ENCODE measurements around the gene GEMIN5.

Gene GEMIN5

DNA sequence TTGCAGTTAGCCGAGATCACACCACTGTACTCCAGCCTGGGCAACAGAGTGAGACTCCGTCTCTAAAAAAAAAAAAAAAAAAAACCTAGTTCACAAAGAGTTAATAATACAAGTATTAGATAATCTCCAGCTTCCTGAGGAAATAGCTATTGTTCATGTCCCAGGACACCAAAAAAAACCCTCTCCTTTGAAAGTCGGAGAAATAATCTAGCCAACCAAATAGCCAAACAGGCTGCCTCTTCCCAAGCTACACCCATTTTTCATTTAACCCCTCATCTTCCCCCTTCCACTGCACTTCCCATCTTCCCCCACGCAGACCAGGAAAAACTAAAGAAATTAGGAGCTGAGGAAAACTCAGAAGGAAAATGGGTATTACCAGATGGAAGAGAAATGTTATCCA, 56.0 kb downstream of the GEMIN5 start:
- no peak for DNase-seq

- no peak for DNase-seq
These were observed 59.2 kb downstream of the GEMIN5 start for GRCh38 chr5:154878642-154879335.

DNA sequence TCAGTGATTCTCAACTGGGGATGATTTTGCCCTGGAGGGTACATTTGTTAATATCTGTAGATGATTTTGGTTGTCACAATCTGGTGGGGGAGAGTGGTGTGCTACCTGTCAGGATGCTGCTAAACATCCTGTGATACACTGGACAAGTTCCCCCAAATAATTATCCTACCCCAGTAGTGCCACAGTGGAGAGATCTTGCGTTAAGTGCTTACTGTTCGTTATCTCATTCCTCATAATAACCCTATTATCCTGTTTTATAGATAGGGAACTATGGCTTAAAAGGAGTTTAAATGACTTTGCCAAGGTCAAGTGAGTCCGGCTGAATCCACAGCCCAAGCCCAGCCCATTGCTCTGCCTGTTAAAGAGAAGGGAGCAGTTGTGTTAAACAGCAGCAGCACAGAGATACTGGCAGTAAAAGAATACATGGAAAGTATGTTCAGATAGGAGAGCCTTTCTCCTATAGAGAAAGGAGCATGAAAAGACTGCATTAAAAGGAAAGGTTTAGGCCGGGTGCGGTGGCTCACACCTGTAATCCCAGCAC, 64.2 kb downstream of the GEMIN5 start:
- no peak for DNase-seq

GRCh38 chr5:154871734-154872133, 66.3 kb downstream of the GEMIN5 start:
- DNase-seq: no peak

- DNase-seq: no peak
These were observed 69.3 kb downstream of the GEMIN5 start for GRCh38 chr5:154868702-154869101.

GRCh38 chr5:154866841-154867240, 71.2 kb downstream of the GEMIN5 start:
- DNase-seq: no peak

DNA sequence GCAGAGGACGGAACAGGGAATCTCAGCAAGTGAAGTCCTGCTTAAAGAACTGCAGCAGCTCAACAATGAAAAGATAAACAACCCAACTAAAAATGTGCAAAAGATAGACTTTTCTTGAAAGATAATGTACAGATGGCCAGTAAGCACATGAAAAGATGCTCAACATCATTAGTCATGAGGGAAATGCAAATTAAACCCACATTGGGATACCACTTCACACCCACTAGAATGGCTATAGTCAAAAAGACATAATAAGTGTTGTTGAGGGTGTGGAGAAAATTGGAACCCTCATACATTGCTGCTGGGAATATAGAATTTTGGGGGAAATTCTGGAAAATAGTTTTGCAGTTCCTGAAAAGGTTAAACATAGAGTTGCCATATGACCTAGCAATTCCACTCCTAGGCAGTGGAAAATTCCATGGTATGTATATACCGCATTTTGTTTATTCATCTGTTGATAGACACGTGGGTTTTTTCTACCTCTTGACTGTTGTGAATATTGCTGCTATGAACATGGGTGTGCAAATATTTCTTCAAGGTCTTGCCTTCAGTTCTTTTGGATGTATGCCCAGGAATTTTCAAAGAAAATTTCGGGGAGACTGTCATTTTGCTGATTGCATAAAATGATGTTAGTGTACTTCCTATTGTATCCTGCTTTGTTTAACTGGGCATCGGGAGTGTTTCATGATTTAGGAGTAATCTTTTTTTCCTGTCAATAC, 72.4 kb downstream of the GEMIN5 start:
- no peak for DNase-seq

DNA sequence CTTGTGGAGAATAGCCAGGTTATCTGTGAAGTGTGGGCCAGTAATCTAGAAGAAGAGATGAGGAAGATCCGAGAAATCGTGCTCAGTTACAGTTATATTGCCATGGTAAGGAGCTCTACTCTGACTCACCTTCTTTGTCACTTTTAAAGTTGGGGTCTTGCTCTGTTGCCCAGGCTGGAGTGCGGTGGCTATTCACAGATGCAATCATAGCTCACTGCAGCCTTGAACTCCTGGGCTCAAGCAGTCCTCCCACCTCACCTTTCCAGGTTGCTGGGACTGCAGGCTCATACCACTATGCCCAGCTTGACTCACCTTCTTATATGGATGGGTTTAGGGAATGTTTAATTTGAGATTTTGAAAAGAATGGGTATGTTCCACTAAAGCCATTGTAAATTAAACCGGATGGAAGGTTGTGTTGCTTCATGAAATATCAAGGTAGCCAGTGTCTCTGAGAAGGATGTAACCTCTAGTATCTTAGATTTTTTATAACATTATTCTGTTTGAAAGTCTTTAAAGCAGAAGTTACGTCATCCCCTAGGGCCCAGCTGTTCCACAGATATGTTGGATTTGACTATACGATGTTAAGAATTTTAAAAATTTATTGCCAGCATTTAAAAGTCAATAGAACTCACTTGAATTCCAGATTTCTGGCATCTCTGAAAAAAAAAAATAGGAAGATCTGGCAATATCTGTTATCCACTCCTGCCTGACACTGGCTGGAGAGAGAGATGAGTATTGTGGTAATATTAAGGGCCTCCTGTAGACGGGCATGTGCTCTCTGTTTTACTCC, 74.5 kb downstream of the GEMIN5 start:
- DNase-seq: no peak

DNA sequence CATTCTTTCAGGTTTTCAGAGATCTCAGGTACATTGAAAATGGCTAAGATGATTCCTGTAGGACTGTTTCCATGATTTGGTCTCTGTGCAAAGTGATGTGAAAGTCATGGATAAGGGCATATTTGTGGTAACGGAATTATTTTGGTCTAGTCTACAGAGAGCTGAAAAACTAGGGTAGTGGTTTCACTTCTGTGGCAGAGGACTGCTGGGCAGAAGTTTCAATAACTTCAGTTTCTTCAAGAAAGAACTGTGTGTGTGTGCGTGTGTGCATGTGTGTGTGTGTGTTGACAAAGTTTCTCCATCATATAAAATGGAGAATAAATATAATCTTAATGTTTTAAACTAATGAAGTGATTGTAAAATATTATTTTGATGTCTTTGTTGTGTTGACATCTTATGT, 75.2 kb downstream of the GEMIN5 start:
- DNase-seq: no peak

DNA sequence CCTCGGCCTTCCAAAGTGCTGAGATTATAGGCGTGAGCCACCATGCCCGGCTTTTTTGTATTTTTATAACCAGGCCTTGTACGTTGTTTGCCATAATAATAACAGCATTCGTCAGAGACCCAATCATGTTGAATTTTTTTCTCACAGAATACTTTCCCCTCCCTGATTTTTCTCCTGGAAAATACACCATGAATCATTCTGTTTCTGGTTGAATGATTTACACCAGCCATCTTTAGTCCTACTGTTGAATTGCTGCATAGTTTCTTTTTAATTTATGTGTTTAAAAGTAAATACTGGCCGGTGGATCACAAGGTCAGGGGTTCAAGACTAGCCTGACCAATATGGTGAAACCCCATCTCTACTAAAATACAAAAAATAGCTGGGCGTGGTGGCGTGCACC, 76.1 kb downstream of the GEMIN5 start:
- no peak for DNase-seq

GRCh38 chr5:154860765-154861164, 77.2 kb downstream of the GEMIN5 start:
- no peak for DNase-seq

DNA sequence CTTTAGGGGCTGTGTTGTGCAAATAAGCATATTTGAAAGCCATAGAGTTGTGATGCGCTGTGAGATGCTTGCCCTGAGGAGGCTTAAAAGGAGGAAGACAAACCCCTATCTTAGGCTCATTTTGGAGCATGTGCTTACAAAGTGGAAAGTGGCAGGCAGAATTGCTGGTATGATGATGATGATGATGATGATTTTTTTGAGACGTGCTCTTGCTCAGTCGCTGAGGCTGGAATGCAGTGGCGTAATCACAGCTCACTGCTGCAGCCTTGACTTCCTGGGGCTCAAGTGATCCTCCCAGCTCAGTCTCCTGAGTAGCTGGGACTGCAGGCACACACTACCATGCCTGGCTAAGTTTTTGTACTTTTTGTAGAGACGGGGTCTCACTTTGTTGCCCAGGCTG, 77.9 kb downstream of the GEMIN5 start:
- no peak for DNase-seq

DNA sequence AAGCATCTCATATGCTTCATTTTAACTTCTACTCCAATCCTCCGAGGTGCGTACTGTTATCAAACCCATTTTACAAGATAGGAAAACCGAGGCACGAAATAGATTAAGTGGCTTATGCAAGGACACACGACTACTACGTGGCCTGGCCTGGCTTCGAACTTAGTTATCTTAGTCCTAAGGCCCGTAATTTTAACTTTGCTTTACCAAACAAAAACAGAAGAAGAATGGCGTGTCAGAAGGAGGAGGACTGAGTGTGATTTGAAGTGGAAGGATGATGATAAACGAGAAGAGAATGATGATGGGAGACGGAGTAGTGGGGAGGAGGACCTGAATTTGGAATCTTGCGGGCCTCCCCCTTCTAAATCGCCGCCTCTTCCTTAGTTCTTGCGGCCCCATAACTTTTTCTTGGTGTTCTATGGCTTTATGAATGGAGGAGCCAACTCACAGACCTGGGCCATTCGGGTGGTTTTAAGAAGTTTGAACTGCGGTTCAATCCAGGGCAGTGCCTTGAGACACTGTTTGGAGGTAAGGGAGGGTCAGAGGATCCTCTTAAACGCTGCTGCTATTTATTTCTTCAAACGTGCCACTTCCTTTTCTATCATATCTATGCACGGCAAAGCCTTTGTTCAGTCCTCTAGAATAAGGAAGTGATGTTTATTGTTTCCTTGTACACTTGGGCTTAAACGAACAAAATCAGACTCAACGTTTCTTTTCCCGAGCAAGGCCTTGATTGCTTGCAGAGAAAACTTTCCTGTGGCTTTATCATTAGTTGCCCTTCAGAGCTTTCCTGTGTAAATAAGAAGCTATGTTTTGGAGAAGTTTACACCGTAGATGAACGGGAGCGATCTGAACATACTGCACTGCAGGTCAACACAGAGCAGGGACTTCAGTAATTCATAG, 78.8 kb downstream of the GEMIN5 start:
- peak in 1 of 2 donors; percentile 4 for DNase-seq

DNA sequence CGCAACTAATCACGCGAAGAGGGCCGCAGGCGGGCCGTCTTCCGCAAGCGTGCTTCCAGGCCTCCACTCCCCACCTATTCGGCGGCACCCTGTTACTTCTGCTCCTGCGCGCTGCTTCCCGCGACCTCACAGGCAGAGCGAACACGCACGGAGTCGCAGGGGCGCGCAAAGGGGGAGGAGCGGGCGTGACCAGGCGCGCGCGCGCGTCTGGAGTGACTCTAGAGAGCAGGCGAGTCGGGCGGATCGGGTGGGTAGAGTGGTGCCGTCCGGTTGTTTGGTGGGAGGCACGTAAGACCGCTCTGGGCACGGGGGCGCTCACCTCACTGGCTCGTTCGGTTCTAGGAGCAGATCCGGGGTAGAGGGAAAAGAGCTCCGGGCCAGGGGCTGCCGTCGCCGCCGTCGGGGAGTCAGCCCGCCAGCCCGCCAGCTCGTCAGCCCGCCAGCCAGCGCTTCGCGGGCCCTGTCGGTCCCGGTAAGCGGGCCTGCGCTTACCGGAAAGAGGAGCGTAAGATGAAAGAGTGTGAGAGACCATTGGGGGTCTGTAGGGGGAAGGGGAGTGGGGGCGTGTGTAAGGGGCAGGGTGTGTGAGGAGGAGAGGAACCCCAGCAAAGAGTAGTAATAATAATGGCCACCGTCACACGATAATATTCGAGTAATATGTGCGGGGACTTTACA, 79.6 kb downstream of the GEMIN5 start, which contains the start of gene CNOT8:
CNOT8 (plus strand) TSS at position 331 of the 675 bp plus-strand sequence. CDS start 4,652 bp downstream, outside the sequence.
- peak; percentile 97 for DNase-seq

DNA sequence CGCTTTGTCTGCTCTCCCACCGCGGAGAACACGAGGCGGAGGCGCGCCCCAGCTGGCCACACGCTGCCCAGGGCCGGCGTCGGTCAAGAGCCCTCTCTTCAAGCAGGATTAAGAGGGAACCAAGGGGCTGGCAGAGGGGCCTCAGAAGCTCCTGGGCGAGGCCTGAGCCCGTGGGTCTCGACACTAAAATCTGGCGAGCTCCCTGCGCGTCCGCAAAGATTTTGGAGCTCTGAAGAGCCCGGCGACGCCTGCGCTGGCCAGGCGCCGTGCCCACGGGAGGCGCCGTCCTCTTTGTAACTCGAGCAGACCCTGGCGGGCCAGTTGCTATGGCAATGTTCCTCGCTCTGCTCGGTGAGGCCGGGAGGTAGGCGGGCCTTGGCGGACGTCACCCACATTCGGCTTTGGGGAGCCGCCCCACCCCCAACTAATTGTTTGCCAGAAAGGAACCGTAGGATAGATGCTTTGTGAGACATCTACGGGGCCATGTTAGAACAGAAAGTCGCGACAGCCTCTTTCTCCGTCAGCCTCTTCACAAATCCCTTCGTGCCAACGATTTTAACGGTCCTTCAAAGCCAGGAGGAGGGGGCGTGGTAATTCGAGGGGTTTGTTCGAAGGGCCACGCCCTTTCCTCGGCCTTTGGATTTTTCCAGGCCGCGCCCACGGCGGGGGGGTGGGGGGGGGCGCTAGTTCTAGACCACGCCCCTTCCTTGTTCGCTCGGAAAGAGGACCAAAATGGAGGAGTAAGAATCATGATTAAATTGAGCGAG, 80.3 kb downstream of the GEMIN5 start:
- DNase-seq: peak; percentile 84 to 88

DNA sequence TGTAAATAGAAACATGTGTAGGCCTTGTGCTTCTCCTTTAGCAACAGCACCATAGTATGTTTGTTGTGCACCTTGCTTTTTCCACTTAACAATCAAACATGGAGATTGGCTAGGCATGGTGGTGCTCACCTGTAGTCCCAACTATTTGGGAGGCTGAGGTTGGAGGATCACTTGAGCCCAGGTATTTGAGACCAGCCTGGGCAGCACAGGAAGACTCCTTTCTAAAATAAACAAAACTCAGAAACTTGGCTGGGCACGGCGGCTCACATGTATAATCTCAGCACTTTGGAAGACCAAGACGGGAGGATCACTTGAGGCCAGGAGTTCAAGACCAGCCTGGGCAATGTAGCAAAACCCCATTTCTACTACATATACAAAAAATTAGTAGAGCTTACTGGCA, 86.7 kb downstream of the GEMIN5 start:
- DNase-seq: no peak

- no peak for DNase-seq
These were observed 87.6 kb downstream of the GEMIN5 start, which contains the start of gene FAXDC2 for GRCh38 chr5:154850255-154851062. Gene FAXDC2, minus strand, starts transcription at chr5:154850603. Its CDS starts 12,425 bp downstream, at chr5:154838178.

DNA sequence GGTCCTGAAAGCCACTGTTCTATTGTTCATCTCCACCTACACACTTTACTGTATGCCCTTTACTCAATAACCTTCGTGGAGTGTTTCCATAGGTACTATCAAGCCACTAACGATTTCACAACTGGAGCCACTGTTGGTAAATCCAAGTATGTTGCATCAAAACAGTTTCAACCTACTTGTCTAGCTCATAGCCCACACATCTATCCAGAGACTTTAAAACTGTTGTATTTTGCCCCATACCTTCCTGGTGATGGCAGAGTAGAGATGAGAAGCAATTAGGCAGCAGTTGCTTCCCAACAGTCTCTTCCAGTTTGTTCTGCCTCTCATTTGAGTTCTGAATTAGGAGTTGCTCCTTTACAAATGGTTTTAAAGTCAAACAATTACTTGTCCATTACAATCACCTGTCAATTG, 88.2 kb downstream of the GEMIN5 start:
- DNase-seq: no peak

- no peak for DNase-seq
These were observed 88.7 kb downstream of the GEMIN5 start for GRCh38 chr5:154849264-154849785.

DNA sequence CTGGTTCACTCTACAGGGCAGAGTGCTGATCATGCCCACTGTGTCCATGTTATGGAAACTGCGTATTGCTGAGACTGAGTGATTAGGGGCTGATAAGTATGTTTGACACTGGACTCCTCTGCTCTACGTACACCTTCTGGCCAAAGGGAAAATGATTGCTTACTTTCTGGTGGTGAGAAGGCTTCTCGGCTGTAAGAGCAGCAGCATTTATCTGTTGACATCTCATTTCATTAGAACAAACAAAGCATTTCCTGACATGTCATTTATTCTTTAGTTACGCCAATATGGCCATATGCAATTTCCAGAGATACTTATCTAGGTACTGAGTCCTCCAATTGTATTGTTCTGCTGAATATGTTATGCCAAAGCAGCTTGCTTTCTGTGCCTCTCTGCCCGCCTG, 93.2 kb downstream of the GEMIN5 start:
- no peak for DNase-seq

All from activated CD4-positive, alpha-beta T cell treated with anti-CD3 and anti-CD28 coated beads for 4 hours (primary cell).